ENCODE data around the gene IFITM5.

The IFITM5 gene

DNA sequence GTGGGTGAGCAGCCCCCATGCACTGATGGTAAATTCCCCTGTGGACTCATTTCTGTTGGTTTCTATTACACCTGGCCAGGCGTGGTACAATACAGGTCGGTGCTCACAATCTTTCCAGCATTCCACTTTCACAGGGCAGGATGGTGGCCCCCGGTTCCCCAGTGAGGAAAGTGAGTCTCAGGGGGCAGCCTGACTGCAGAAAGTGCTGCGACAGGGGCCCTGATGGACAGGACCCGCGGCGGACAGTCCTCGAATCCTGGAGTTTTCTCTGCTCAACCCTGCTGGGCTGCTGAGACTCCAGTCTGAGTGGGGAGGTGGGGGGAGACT is 13.5 kb downstream of the IFITM5 start:
- Histone ChIP-seq H3K9me3 (ENCODE audit: severe bottlenecking) (no peaks in the 10 kb centered on the region), H3K27me3 (ENCODE audit: insufficient read depth, low read depth, severe bottlenecking) (peaks cover 16% of the 10 kb centered on the region), H3K36me3 (no peaks in the 10 kb centered on the region; the same call in 1 of the 2 replicates), H3K27ac (no peak overlapping the region), H3K4me3 (ENCODE audit: low read depth, low read length) (no peak overlapping the region)
- no peak for DNase-seq
- TF ChIP-seq, protein P1, sequence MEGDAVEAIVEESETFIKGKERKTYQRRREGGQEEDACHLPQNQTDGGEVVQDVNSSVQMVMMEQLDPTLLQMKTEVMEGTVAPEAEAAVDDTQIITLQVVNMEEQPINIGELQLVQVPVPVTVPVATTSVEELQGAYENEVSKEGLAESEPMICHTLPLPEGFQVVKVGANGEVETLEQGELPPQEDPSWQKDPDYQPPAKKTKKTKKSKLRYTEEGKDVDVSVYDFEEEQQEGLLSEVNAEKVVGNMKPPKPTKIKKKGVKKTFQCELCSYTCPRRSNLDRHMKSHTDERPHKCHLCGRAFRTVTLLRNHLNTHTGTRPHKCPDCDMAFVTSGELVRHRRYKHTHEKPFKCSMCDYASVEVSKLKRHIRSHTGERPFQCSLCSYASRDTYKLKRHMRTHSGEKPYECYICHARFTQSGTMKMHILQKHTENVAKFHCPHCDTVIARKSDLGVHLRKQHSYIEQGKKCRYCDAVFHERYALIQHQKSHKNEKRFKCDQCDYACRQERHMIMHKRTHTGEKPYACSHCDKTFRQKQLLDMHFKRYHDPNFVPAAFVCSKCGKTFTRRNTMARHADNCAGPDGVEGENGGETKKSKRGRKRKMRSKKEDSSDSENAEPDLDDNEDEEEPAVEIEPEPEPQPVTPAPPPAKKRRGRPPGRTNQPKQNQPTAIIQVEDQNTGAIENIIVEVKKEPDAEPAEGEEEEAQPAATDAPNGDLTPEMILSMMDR (IDR thresholded peaks at IDR 0.05; ENCODE audit: low read depth, low read length), result no peak

DNA sequence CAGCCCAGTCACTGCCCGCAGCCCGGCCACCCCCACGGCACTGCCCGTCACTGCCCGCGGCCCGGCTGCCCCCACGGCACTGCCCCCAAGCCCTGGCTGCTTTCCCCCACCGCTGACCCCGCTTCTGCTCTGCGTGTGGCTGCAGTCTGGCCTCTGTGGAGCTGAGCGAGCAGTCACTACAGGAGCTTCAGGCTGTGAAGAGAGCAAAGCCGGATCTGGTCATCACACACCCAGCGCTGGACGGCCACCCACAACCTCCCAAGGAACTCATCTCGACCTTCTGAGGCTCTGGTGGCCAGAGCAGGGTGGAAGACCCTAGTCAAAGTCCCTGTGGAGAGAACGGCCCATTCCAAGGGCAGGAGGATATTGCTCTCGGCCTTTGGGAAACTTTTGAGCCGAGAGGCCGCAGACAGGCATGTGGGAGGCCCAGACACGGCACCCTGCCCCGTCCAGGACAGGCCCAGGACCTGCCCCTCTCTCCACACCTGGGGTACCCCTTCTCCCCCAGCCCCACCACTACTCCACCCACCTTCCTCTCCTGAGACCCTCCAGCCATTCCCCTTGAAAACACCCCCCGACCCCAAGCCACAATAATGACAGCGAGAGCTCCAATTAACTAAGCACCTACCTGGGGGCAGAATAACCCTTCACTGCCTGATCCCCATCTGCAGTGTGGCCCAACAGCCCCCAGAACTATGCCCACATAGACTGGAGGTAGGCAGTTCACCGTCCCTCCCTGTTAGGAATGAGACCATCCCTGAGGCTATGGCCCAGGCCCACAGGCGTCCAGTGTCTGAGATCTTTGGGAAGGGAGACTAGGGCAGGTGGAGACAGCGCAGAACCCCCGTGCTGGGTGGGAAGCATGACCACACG is 14.1 kb downstream of the IFITM5 start:
- Histone ChIP-seq H3K27ac (no peak overlapping the region), H3K27me3 (ENCODE audit: insufficient read depth, low read depth, severe bottlenecking) (peaks cover 22% of the 10 kb centered on the region), H3K9me3 (ENCODE audit: severe bottlenecking) (no peaks in the 10 kb centered on the region), H3K4me3 (ENCODE audit: low read depth, low read length) (no peak overlapping the region), H3K36me3 (no peaks in the 10 kb centered on the region)
- TF ChIP-seq, protein P1 (IDR thresholded peaks at IDR 0.05; ENCODE audit: low read depth, low read length), result no peak
- no peak for DNase-seq

- TF ChIP-seq, protein P1 (IDR thresholded peaks at IDR 0.05; ENCODE audit: low read depth, low read length), result no peak
- H3K27ac ChIP-seq, result no peak overlapping the region
- H3K27me3 ChIP-seq (ENCODE audit: insufficient read depth, low read depth, severe bottlenecking), result peaks cover 31% of the 10 kb centered on the region
- no peak overlapping the region for H3K4me3 ChIP-seq (ENCODE audit: low read depth, low read length)
- H3K36me3 ChIP-seq, result no peaks in the 10 kb centered on the region
- DNase-seq, result no peak
- no peaks in the 10 kb centered on the region for H3K9me3 ChIP-seq (ENCODE audit: severe bottlenecking)
These were observed 15.0 kb downstream of the IFITM5 start for GRCh38 chr11:284105-285020.

DNA sequence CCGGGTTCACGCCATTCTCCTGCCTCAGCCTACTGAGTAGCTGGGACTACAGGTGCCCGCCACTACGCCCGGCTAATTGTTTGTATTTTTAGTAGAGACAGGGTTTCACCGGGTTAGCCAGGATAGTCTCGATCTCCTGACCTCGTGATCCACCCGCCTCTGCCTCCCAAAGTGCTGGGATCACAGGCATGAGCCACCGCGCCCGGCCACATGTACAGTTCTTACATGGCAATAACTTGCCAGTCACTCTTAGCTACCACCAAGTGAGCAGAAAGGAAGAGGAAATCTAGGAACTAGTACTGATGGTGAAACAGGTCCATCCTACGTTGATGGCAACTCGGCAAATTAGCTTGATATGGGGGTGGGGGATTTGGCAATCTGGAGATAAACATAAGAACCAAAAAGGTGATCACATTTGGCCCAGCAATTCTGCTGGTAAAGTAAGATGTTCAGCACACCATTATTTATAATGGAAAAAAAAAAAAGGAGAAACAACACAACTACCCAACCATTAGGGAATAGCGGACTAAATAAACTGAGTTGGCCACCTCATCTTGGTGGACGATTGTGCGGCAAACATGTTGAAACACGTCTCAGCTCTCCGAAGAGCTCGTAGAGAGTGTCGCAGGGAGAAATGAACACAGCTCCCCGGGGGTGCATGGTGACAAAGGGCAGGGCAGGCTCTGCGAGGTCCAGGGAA is 15.8 kb downstream of the IFITM5 start:
- TF ChIP-seq, protein P1 (IDR thresholded peaks at IDR 0.05; ENCODE audit: low read depth, low read length), result no peak
- peaks cover 33% of the 10 kb centered on the region for H3K27me3 ChIP-seq (ENCODE audit: insufficient read depth, low read depth, severe bottlenecking)
- H3K36me3 ChIP-seq, result no peaks in the 10 kb centered on the region
- H3K27ac ChIP-seq, result no peak overlapping the region
- no peak overlapping the region for H3K4me3 ChIP-seq (ENCODE audit: low read depth, low read length)
- DNase-seq, result no peak
- no peaks in the 10 kb centered on the region for H3K9me3 ChIP-seq (ENCODE audit: severe bottlenecking)

DNA sequence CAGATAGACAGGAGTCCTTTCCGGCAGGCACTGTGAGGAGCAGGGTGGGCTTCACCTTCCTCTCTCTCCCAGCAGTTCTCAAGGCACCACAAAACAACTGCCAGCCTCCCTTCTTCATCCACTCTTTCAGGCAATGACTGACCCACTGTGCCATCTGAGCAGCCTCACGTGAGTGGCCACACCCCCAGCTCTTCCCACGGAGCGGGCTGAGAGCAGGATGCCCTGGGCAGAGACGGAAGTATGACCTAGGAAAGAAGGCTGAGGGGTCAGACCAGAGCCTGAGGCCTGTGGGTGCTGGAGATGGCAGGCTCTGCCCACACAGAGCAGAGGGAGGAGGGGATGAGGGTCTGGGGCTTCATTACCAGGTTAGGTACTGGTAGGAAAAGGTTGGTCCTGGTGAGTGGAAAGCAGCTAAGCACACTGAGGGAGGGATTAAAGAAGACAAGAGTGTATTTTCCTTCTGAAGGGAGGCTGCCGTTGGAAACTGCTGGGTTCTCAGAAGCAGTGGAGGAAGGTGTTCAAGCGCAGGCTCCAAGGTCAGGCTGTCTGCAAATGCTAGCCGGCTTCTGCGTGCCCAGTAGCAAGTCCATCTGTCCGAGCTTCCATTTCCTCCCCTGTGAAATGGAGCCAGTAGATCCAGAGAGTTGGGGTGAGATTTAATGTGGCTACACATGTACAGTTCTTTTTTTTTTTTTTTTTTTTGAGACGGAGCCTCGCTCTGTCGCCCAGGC is 16.5 kb downstream of the IFITM5 start:
- no peaks in the 10 kb centered on the region for H3K36me3 ChIP-seq
- H3K27ac ChIP-seq, result no peak overlapping the region
- TF ChIP-seq, protein P1 (IDR thresholded peaks at IDR 0.05; ENCODE audit: low read depth, low read length), result no peak
- no peak for DNase-seq
- H3K4me3 ChIP-seq (ENCODE audit: low read depth, low read length), result no peak overlapping the region
- no peaks in the 10 kb centered on the region for H3K9me3 ChIP-seq (ENCODE audit: severe bottlenecking)
- H3K27me3 ChIP-seq (ENCODE audit: insufficient read depth, low read depth, severe bottlenecking), result peaks cover 33% of the 10 kb centered on the region
